Brain (organoid and tissue), 1 donor: Measurements from ENCODE around the gene SPATA31E1. TPM values are rescaled to one million over a fixed set of nuclear protein-coding genes. Genes with fewer than 3 reads are reported as not detected.

Experiments
- polyA plus RNA-seq: library from polyadenylated mRNA; stranded (reverse); fragments of 350-450 nt; fragmentation: Illumina TruSeq; extraction: RNeasy Lipid Tissue Mini Kit (QIAGEN cat#74804); gene quantifications from one replicate; pipeline ENCODE4 v1.2.3, GENCODE V29; 2015; ENCODE audit warnings: low read depth, low replicate concordance; ENCODE audit not compliant: insufficient read depth

SPATA31E1 gene
- polyA plus RNA-seq, 1 donor from 2014 or later, result not detected

Other genes with a start within 250 kb of the SPATA31E1 start
- gene CTSL, start 156.8 kb upstream of the SPATA31E1 start, polyA plus RNA-seq, result 32.4 TPM
- gene SPATA31C1, start 35.1 kb downstream of the SPATA31E1 start, polyA plus RNA-seq, result 0.08 TPM
- gene CDK20, start 91.7 kb downstream of the SPATA31E1 start, polyA plus RNA-seq, result 15.5 TPM